AG09319 (cell line): ENCODE data around the gene RPTOR.

Experiments
- DNase-seq: peaks from one replicate; pipeline ENCODE4 v3.0.0-alpha.2; 2010; ENCODE audit warnings: low read depth; ENCODE audit errors: extremely low read depth
- CTCF ChIP-seq: IDR thresholded peaks from 2 replicates; pipeline ENCODE4 v1.5.1; 2011; ENCODE audit warnings: low read depth, mild to moderate bottlenecking, inconsistent platforms, low read length, moderate library complexity

Gene RPTOR

GRCh38 chr17:80718428-80718827 lies 173.8 kb downstream of the RPTOR start:
- DNase-seq, result no peak
- TF ChIP-seq CTCF, result no peak

DNA sequence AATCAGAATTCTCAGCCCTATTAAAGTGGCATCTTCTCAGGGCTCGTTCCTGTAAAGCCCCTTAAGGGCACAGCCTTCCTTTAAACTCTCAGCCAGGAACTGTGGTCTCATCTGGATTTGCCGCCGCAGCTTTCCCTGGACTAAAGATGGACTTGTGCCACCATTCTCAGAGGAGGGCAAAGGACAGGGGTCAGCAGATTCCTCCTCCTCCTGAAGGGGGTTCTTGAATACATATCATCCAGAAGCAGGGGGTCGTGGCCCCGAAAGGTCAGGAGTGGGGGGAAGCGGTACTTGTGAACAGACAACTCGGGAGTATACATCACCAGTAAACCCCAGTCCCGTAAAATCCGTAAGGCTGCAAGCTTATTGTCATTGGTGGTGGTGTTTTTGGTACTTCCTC lies 174.8 kb downstream of the RPTOR start:
- no peak for DNase-seq
- no peak for TF ChIP-seq CTCF

GRCh38 chr17:80720610-80721577 lies 176.3 kb downstream of the RPTOR start:
- DNase-seq, result no peak
- no peak for TF ChIP-seq CTCF

- TF ChIP-seq CTCF, result no peak
- no peak for DNase-seq
Measured at GRCh38 chr17:80722661-80723060, 178.0 kb downstream of the RPTOR start.

DNA sequence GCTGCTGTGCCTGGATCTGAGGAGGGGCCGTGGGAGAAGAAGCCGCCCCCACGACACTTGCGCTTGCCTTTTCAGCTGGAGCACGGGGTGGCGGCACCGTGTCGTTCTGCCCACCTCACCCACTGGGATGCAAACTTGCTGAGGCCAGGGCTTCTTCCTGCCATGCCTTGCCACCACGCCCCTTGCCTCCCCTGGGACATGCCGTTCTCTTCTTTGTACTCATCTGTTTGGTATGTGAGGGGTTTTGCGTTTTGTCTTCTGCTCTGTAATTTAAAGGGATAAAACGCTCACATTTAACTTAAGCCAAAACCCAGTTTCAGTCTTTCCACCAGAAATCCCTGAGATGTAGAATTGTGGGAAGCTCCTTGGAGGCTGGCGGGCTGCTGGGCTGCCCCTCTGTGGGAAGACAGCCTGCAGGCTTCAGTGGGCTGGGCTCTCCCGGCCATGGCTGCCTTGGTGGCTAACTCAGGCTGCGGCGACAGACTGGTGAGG lies 180.2 kb downstream of the RPTOR start:
- TF ChIP-seq CTCF, result no peak
- DNase-seq, result no peak

DNA sequence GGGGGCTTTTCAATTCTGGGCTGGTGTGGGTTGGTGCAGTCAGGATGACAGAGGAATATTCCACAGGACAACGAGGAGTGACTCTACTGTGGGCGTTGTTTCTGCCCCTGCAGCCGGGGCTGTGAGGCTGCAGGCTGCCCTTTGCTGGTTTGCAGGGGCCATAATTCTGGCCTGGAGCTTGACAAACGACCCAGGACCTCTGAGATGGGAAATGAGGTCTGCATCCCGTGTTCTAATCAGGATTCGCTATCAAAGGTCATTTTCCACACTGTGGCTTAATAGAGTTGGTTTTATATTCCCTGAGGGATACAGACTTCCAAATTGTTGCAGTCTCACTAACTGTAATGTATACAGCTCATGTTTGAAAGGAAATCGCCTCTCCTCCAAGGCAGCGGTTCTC lies 180.9 kb downstream of the RPTOR start:
- DNase-seq, result no peak
- TF ChIP-seq CTCF, result no peak
